Parathyroid adenoma (tissue), 2 donors: ENCODE measurements around the gene MTHFSD.

ENCODE experiments used
- H2AFZ ChIP-seq: fragments of 300-600 bp; sonication (generic); one replicate; pipeline ENCODE4 v1.7.0; 2017; ENCODE audit warnings: antibody characterized with exemption, mild to moderate bottlenecking
- H3K27ac ChIP-seq: fragments of 300-600 bp; sonication (generic); one replicate; pipeline ENCODE4 v1.7.0; 2017
- H3K27me3 ChIP-seq: fragments of 300-600 bp; sonication (generic); one replicate; pipeline ENCODE4 v1.7.0; 2017; ENCODE audit warnings: low read length; ENCODE audit not compliant: control insufficient read depth, insufficient read depth
- H3K36me3 ChIP-seq: fragments of 300-600 bp; sonication (generic); one replicate; pipeline ENCODE4 v1.7.0; 2017; ENCODE audit warnings: low read length; ENCODE audit not compliant: control insufficient read depth, insufficient read depth
- H3K4me1 ChIP-seq: fragments of 300-600 bp; sonication (generic); one replicate; pipeline ENCODE4 v1.7.0; 2017; ENCODE audit warnings: control low read depth
- H3K4me2 ChIP-seq: fragments of 300-600 bp; sonication (generic); one replicate; pipeline ENCODE4 v1.7.0; 2017; ENCODE audit warnings: low read length
- H3K4me3 ChIP-seq: fragments of 300-600 bp; sonication (generic); one replicate; pipeline ENCODE4 v1.7.0; 2017; ENCODE audit warnings: low read depth, low read length
- H3K79me2 ChIP-seq: fragments of 300-600 bp; sonication (generic); one replicate; pipeline ENCODE4 v1.7.0; 2017; ENCODE audit warnings: control low read depth
- H3K9ac ChIP-seq: fragments of 300-600 bp; sonication (generic); one replicate; pipeline ENCODE4 v1.7.0; 2017; ENCODE audit warnings: mild to moderate bottlenecking
- H3K9me3 ChIP-seq: fragments of 300-600 bp; sonication (generic); one replicate; pipeline ENCODE4 v1.7.0; 2017; ENCODE audit warnings: low read length; ENCODE audit not compliant: control insufficient read depth
- CTCF ChIP-seq: fragments of 300-600 bp; sonication (generic); IDR thresholded peaks from one replicate; pipeline ENCODE4 v1.7.0; 2017; ENCODE audit warnings: antibody characterized with exemption, mild to moderate bottlenecking
- donor health status: primary hyperparathyroidism.

MTHFSD gene

GRCh38 chr16:86587487-86587886, 32.5 kb upstream of the MTHFSD start:
- Histone ChIP-seq H2AFZ (no peak overlapping the region), H3K27ac (no peak overlapping the region), H3K4me1 (no peaks in the 10 kb centered on the region), H3K9me3 (no peaks in the 10 kb centered on the region), H3K36me3 (no peaks in the 10 kb centered on the region), H3K4me2 (no peak overlapping the region), H3K4me3 (no peak overlapping the region), H3K9ac (no peak overlapping the region), H3K27me3 (no peaks in the 10 kb centered on the region), H3K79me2 (no peaks in the 10 kb centered on the region)
- TF ChIP-seq CTCF, result no peak

- H3K27me3 ChIP-seq, result no peaks in the 10 kb centered on the region
Observed at GRCh38 chr16:86585821-86586611, 31.0 kb upstream of the MTHFSD start.

GRCh38 chr16:86584726-86585721, 30.0 kb upstream of the MTHFSD start:
- H3K9ac ChIP-seq, result no peak overlapping the region
- H3K27ac ChIP-seq, result no peak overlapping the region
- H3K4me1 ChIP-seq, result no peaks in the 10 kb centered on the region
- H3K4me2 ChIP-seq, result no peak overlapping the region
- no peaks in the 10 kb centered on the region for H3K9me3 ChIP-seq
- no peaks in the 10 kb centered on the region for H3K27me3 ChIP-seq
- no peaks in the 10 kb centered on the region for H3K36me3 ChIP-seq
- TF ChIP-seq CTCF, result no peak
- H3K4me3 ChIP-seq, result no peak overlapping the region
- H3K79me2 ChIP-seq, result no peaks in the 10 kb centered on the region
- H2AFZ ChIP-seq, result no peak overlapping the region

More at GRCh38 chr16:86585821-86586611, 31.0 kb upstream of the MTHFSD start:
- no peaks in the 10 kb centered on the region for H3K36me3 ChIP-seq
- no peak overlapping the region for H3K4me2 ChIP-seq
- H3K4me3 ChIP-seq, result no peak overlapping the region
- no peak for TF ChIP-seq CTCF
- H3K9me3 ChIP-seq, result no peaks in the 10 kb centered on the region
- no peaks in the 10 kb centered on the region for H3K4me1 ChIP-seq
- no peak overlapping the region for H2AFZ ChIP-seq
- no peak overlapping the region for H3K9ac ChIP-seq
- no peaks in the 10 kb centered on the region for H3K79me2 ChIP-seq
- peak overlapping the region; percentile 17 for H3K27ac ChIP-seq

GRCh38 chr16:86584071-86584685, 29.1 kb upstream of the MTHFSD start:
- Histone ChIP-seq H2AFZ (no peak overlapping the region), H3K27ac (no peak overlapping the region), H3K27me3 (no peaks in the 10 kb centered on the region)

More at GRCh38 chr16:86584071-86584685, 29.1 kb upstream of the MTHFSD start:
- no peak overlapping the region for H3K4me2 ChIP-seq
- H3K9ac ChIP-seq, result no peak overlapping the region
- no peaks in the 10 kb centered on the region for H3K36me3 ChIP-seq
- no peak for TF ChIP-seq CTCF
- no peaks in the 10 kb centered on the region for H3K9me3 ChIP-seq
- H3K4me1 ChIP-seq, result no peaks in the 10 kb centered on the region
- H3K79me2 ChIP-seq, result no peaks in the 10 kb centered on the region
- no peak overlapping the region for H3K4me3 ChIP-seq
